Measurements from ENCODE around the gene FHDC1.

FHDC1 gene

GRCh38 chr4:152935143-152935542, 980 bp upstream of the FHDC1 start:
- no peak for DNase-seq (ENCODE audit: low read depth, low spot score)

- DNase-seq (ENCODE audit: low read depth, low spot score): no peak
These were observed 568 bp downstream of the FHDC1 start for GRCh38 chr4:152936446-152937335.

- no peak for DNase-seq (ENCODE audit: low read depth, low spot score)
These were observed 1.5 kb downstream of the FHDC1 start for GRCh38 chr4:152937336-152938236.

GRCh38 chr4:152938237-152938947, 2.3 kb downstream of the FHDC1 start:
- DNase-seq (ENCODE audit: low read depth, low spot score): no peak

GRCh38 chr4:152939621-152940020, 3.5 kb downstream of the FHDC1 start:
- DNase-seq (ENCODE audit: low read depth, low spot score): no peak

GRCh38 chr4:152940461-152940860, 4.3 kb downstream of the FHDC1 start:
- no peak for DNase-seq (ENCODE audit: low read depth, low spot score)

GRCh38 chr4:152941411-152941810, 5.3 kb downstream of the FHDC1 start:
- DNase-seq (ENCODE audit: low read depth, low spot score): no peak

- DNase-seq (ENCODE audit: low read depth, low spot score): no peak
These were observed 6.2 kb downstream of the FHDC1 start for GRCh38 chr4:152942346-152942745.

GRCh38 chr4:152943672-152944071, 7.5 kb downstream of the FHDC1 start:
- no peak for DNase-seq (ENCODE audit: low read depth, low spot score)

GRCh38 chr4:152944666-152945320, 8.7 kb downstream of the FHDC1 start:
- no peak for DNase-seq (ENCODE audit: low read depth, low spot score)

GRCh38 chr4:152945639-152946038, 9.5 kb downstream of the FHDC1 start:
- DNase-seq (ENCODE audit: low read depth, low spot score): no peak

- no peak for DNase-seq (ENCODE audit: low read depth, low spot score)
These were observed 10.3 kb downstream of the FHDC1 start for GRCh38 chr4:152946446-152946845.

- DNase-seq (ENCODE audit: low read depth, low spot score): no peak
These were observed 11.2 kb downstream of the FHDC1 start for GRCh38 chr4:152947311-152947710.

- no peak for DNase-seq (ENCODE audit: low read depth, low spot score)
These were observed 13.8 kb downstream of the FHDC1 start for GRCh38 chr4:152949930-152950329.

GRCh38 chr4:152950402-152951274, 14.5 kb downstream of the FHDC1 start:
- DNase-seq (ENCODE audit: low read depth, low spot score): no peak

- no peak for DNase-seq (ENCODE audit: low read depth, low spot score)
These were observed 15.2 kb downstream of the FHDC1 start for GRCh38 chr4:152951348-152951747.

- no peak for DNase-seq (ENCODE audit: low read depth, low spot score)
These were observed 17.4 kb downstream of the FHDC1 start for GRCh38 chr4:152953514-152953913.

GRCh38 chr4:152954741-152955140, 18.6 kb downstream of the FHDC1 start:
- no peak for DNase-seq (ENCODE audit: low read depth, low spot score)

- DNase-seq (ENCODE audit: low read depth, low spot score): no peak
These were observed 20.0 kb downstream of the FHDC1 start for GRCh38 chr4:152956147-152956546.
